Activated B cell treated with CpG ODN at 0.5 μM for 24 hours (primary cell): ENCODE data around the gene PLXDC1. TPM values are rescaled to one million over a fixed set of nuclear protein-coding genes. Genes with fewer than 3 reads are reported as not detected.

Source experiments
- ATAC-seq: fragments of 200-7000 bp; cut with Tn5 transposase; one replicate; pipeline ENCODE4 v1.10.0; 2021; ENCODE audit warnings: low read depth, mild to moderate bottlenecking, moderate library complexity
- CTCF ChIA-PET: fragments of 350-600 bp; sonication (Branson Sonifier 250); formaldehyde crosslinking; loops from one replicate; lab custom pipeline; 2021; ENCODE audit warnings: antibody characterized with exemption; lab: Charles Lee
- POLR2A ChIA-PET: fragments of 350-600 bp; sonication (Branson Sonifier 250); formaldehyde crosslinking; loops from one replicate; lab custom pipeline; 2021; ENCODE audit warnings: antibody characterized with exemption; lab: Charles Lee
- DNase-seq: peaks from one replicate; pipeline ENCODE4 v3.0.0; 2022
- H3K27ac Mint-ChIP-seq: one replicate; pipeline ENCODE4 v1.8.0; 2020; ENCODE audit warnings: mixed read lengths
- H3K27me3 Mint-ChIP-seq: one replicate; pipeline ENCODE4 v1.8.0; 2021; ENCODE audit warnings: mixed read lengths
- H3K36me3 Mint-ChIP-seq: one replicate; pipeline ENCODE4 v1.8.0; 2021; ENCODE audit warnings: low read depth, mixed read lengths
- H3K4me1 Mint-ChIP-seq: one replicate; pipeline ENCODE4 v1.8.0; 2021; ENCODE audit warnings: mixed read lengths
- H3K4me3 Mint-ChIP-seq: one replicate; pipeline ENCODE4 v1.8.0; 2020; ENCODE audit warnings: mild to moderate bottlenecking, mixed read lengths
- H3K9me3 Mint-ChIP-seq: one replicate; pipeline ENCODE4 v1.8.0; 2020; ENCODE audit warnings: mixed read lengths
- intact Hi-C: fragments of 100-400 bp; cut with micrococcal nuclease; formaldehyde crosslinking; loops from one replicate; pipeline ENCODE4 v1.15.1; 2024
- total RNA-seq: library from RNA; stranded (reverse); gene quantifications from 2 replicates; pipeline ENCODE4 v1.2.3, GENCODE V29; 2022
- TF ChIP-seq, protein P1 (sequence below): fragments of 200-600 bp; IDR thresholded peaks from one replicate; pipeline ENCODE4 v1.8.0; 2022; ENCODE audit warnings: antibody characterized with exemption, mild to moderate bottlenecking

The PLXDC1 gene
- total RNA-seq, 1 donor from 2014 or later, result not detected

DNA sequence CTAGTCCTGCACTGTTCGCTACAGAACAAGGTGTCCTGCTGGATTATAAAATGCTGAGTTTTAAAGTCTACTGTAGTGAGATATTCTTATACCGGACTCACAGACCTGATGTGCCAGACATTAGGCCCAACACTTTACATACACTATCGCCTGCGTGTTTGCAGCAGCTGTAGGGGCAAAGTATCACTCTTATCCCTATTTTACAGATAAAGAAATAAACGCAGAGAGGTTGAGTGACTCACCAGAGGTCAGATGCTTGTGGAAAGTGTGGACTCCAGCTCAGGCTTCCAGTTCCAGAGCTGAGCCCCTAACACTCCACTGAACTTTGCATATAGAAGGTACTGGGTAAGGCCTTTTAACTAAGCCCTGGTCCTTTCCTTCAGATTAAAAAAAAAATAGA is 47.4 kb downstream of the PLXDC1 start:
- ChIA-PET POLR2A (no interaction called here), CTCF (no interaction called here)
- H3K4me3 Mint-ChIP-seq, result no peak overlapping the region
- intact Hi-C loops, result no loop called here
- H3K9me3 Mint-ChIP-seq, result no peaks in the 10 kb centered on the region
- TF ChIP-seq, protein P1, sequence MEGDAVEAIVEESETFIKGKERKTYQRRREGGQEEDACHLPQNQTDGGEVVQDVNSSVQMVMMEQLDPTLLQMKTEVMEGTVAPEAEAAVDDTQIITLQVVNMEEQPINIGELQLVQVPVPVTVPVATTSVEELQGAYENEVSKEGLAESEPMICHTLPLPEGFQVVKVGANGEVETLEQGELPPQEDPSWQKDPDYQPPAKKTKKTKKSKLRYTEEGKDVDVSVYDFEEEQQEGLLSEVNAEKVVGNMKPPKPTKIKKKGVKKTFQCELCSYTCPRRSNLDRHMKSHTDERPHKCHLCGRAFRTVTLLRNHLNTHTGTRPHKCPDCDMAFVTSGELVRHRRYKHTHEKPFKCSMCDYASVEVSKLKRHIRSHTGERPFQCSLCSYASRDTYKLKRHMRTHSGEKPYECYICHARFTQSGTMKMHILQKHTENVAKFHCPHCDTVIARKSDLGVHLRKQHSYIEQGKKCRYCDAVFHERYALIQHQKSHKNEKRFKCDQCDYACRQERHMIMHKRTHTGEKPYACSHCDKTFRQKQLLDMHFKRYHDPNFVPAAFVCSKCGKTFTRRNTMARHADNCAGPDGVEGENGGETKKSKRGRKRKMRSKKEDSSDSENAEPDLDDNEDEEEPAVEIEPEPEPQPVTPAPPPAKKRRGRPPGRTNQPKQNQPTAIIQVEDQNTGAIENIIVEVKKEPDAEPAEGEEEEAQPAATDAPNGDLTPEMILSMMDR, result no peak
- no peak for ATAC-seq
- H3K27ac Mint-ChIP-seq, result no peak overlapping the region
- DNase-seq, result no peak
- H3K36me3 Mint-ChIP-seq, result no peaks in the 10 kb centered on the region
- H3K27me3 Mint-ChIP-seq, result peaks cover 11% of the 10 kb centered on the region
- peaks cover 2% of the 10 kb centered on the region for H3K4me1 Mint-ChIP-seq

DNA sequence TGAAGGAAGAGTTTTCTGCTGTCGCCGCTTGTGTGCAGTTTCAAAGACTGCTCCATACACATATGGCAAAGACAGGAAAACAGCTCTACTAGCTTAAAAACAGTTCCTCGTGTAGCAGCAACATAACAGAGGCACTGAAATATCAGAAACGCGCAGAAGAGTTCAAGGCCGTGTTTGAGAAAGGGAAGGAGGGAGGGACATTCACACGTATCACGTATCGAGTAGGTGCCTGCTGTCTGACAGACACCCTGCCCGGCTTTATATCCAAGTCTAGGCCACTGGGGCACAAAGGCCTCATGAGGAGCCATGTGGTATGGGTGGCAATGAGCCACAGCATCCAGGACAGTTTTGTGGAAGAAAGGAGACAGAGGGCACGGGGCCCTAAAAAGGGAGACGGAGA is 50.3 kb downstream of the PLXDC1 start:
- CTCF ChIA-PET, result no interaction called here
- TF ChIP-seq, protein P1, result no peak
- H3K9me3 Mint-ChIP-seq, result no peaks in the 10 kb centered on the region
- ATAC-seq (no peak), DNase-seq (no peak)
- H3K4me3 Mint-ChIP-seq, result no peak overlapping the region
- no peak overlapping the region for H3K27ac Mint-ChIP-seq
- POLR2A ChIA-PET, result no interaction called here
- H3K4me1 Mint-ChIP-seq, result peaks cover 25% of the 10 kb centered on the region
- H3K27me3 Mint-ChIP-seq, result peaks cover 17% of the 10 kb centered on the region
- H3K36me3 Mint-ChIP-seq, result no peaks in the 10 kb centered on the region
- intact Hi-C loops, result no loop called here

DNA sequence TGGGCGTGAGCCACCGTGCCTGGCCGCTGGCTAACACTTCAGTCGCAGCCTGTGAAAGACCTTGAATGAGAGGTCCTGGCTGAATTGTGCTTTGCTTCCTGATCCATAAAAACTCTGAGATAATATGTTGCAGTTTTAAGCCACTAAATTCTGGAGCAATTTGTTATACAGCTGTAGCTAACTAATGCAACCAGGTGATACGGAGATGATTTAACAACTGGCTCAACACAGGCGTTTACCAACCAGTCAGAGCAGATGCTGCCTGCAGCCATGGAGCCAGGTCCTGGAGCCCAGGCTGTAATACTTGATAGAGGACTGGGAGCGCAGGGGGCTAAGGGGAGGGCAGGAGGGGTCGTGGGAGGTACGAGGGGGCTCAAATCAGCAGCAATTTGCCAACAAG is 50.9 kb downstream of the PLXDC1 start:
- Mint-ChIP-seq H3K4me1 (peaks cover 29% of the 10 kb centered on the region), H3K4me3 (no peak overlapping the region), H3K9me3 (no peaks in the 10 kb centered on the region), H3K27ac (no peak overlapping the region), H3K36me3 (no peaks in the 10 kb centered on the region), H3K27me3 (peaks cover 17% of the 10 kb centered on the region)
- intact Hi-C loops, result no loop called here
- TF ChIP-seq, protein P1, result no peak
- ATAC-seq (no peak), DNase-seq (no peak)
- POLR2A ChIA-PET, result no interaction called here
- CTCF ChIA-PET, result no interaction called here

DNA sequence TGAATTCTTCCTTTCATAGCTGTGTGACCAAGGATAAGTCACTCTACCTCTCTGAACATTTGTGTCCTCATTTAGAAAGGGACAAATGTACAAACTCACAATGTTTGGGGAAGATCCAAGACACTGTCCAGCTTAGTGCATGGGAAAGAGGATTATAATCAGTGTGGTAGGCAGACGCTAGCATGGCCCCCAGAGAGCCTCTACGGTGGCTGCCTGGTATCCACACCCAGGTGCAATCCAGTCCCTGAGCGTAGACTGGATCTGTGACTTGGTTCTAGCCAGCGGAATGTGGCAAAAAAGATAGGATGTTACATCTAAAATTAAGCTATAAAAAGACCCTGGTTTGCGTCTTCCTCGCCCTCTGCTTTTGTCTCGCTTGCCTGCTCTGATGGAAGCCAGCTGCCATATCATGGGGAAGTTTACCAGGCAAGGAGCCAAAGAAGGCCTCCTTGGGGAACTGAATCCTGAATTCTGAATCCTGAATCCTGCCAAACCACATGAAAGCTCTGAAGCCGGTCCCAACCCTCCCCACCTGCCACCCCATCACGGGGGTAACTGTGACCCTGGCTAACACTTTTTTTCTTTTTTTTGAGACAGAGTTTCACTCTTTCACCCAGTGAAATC is 51.7 kb downstream of the PLXDC1 start:
- intact Hi-C loops, result no loop called here
- Mint-ChIP-seq H3K36me3 (no peaks in the 10 kb centered on the region), H3K9me3 (no peaks in the 10 kb centered on the region), H3K4me3 (no peak overlapping the region), H3K27ac (no peak overlapping the region), H3K27me3 (peaks cover 17% of the 10 kb centered on the region), H3K4me1 (peaks cover 34% of the 10 kb centered on the region)
- TF ChIP-seq, protein P1, result no peak
- CTCF ChIA-PET, result no interaction called here
- ATAC-seq, result no peak
- POLR2A ChIA-PET, result no interaction called here
- no peak for DNase-seq

DNA sequence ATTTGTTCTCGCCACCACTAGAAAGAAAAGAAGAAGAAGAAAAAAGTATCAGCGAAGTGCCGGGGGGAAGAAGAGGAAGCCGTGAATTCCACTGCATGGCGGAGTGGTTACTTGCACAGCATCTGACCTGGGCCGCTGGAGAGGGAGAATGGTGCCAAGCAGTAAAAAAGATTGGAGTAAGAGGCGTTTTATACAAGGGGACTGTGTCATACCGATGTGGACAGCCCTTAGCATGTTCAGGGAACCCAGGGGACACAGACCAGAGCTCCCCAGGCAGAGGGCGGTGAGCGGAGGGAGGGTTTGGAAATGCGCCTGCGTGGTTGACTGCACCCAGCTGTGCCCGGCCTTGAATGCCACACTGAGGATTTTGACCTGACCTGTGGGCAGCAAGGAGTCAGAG is 52.8 kb downstream of the PLXDC1 start:
- POLR2A ChIA-PET, result no interaction called here
- Mint-ChIP-seq H3K27ac (no peak overlapping the region), H3K9me3 (no peaks in the 10 kb centered on the region), H3K36me3 (no peaks in the 10 kb centered on the region), H3K4me3 (peak overlapping the region; percentile 36), H3K27me3 (peaks cover 17% of the 10 kb centered on the region), H3K4me1 (peaks cover 44% of the 10 kb centered on the region)
- DNase-seq (no peak), ATAC-seq (no peak)
- TF ChIP-seq, protein P1, result no peak
- intact Hi-C loops, result no loop called here
- CTCF ChIA-PET, result no interaction called here
